Gastrocnemius medialis (tissue), 4 donors: ENCODE measurements around the gene ADAMTS2. TPM values are rescaled to one million over a fixed set of nuclear protein-coding genes. Genes with fewer than 3 reads are reported as not detected.

ENCODE experiments used
- ATAC-seq, 2 donors: fragments of 150-250 bp; one replicate each; pipeline ENCODE4 v1.9.1; 2016
- DNase-seq, 2 donors: peaks; one replicate each; pipeline ENCODE4 v3.0.0-alpha.2; 2019
- H3K27ac ChIP-seq, 4 donors: fragments of 200-600 bp; sonication (generic); 1 replicate in 1 of 4; 2 replicates in 3 of 4; pipeline ENCODE4 v1.5.1; 2016 to 2018; ENCODE audit warnings: mild to moderate bottlenecking in 2 of 4, moderate library complexity in 1 of 4
- H3K27me3 ChIP-seq, 3 donors: fragments of 200-600 bp; sonication (generic) in 2 of 3; 1 replicate in 1 of 3; 2 replicates in 2 of 3; pipeline versions ENCODE4 v1.5.1 to v1.6.0; 2016 to 2019; ENCODE audit warnings: mild to moderate bottlenecking in 1 of 3, moderate library complexity in 1 of 3
- H3K36me3 ChIP-seq, 2 donors: fragments of 200-600 bp; sonication (generic) in 1 of 2; one replicate each; pipeline ENCODE4 v1.5.1; 2017 to 2018
- H3K4me1 ChIP-seq, 2 donors: fragments of 200-600 bp; sonication (generic) in 1 of 2; one replicate each; pipeline ENCODE4 v1.5.1; 2016 to 2017; ENCODE audit warnings: mild to moderate bottlenecking in 2 of 2
- H3K4me3 ChIP-seq, 4 donors: fragments of 200-600 bp; sonication (generic) in 3 of 4; 1 replicate in 1 of 4; 2 replicates in 3 of 4; pipeline ENCODE4 v1.5.1; 2016 to 2019; ENCODE audit warnings: mild to moderate bottlenecking in 2 of 4
- H3K9me3 ChIP-seq, 3 donors: fragments of 200-600 bp; sonication (generic) in 2 of 3; 1 replicate in 1 of 3; 2 replicates in 2 of 3; pipeline ENCODE4 v1.5.1; 2016 to 2019
- POLR2A ChIP-seq, 2 donors: fragments of 450-650 bp; IDR thresholded peaks; one replicate each; pipeline ENCODE4 v1.6.1; 2017; ENCODE audit warnings: antibody characterized with exemption in 2 of 2, mild to moderate bottlenecking in 2 of 2, moderate library complexity in 2 of 2
- in situ Hi-C, 4 donors: fragments of 200-750 bp; cut with MboI; loops; one replicate each; pipeline versions ENCODE4 v1.15.0 to v1.8.0; 2017; ENCODE audit warnings: low sequenced_read_pairs in 4 of 4
- intact Hi-C: fragments of 100-400 bp; cut with DNase I; formaldehyde crosslinking; loops from one replicate; pipeline ENCODE4 v1.15.1; 2023; ENCODE audit warnings: low total_unique reads
- total RNA-seq, 4 donors: library from RNA; depleted of rRNA; stranded (reverse); fragments of >200 nt; gene quantifications; one replicate each; pipeline versions ENCODE4 v1.1.0 to v1.2.3, GENCODE V29; 2016
- TF ChIP-seq, protein P1 (sequence below), 5 experiments: fragments of 450-650 bp in 3 of 5; fragments of 200-600 bp in 2 of 5; sonication (generic) in 2 of 5; IDR thresholded peaks in 4 of 5; conservative IDR thresholded peaks in 1 of 5; 1 replicate in 4 of 5; 2 replicates in 1 of 5; pipeline ENCODE4 v1.5.1; 2016 to 2019; ENCODE audit warnings: antibody characterized with exemption in 5 of 5, mild to moderate bottlenecking in 3 of 5, moderate library complexity in 3 of 5

Gene ADAMTS2
- total RNA-seq, 4 donors from 2014 or later: 0.78 to 3.8 (median 2.0) TPM

DNA sequence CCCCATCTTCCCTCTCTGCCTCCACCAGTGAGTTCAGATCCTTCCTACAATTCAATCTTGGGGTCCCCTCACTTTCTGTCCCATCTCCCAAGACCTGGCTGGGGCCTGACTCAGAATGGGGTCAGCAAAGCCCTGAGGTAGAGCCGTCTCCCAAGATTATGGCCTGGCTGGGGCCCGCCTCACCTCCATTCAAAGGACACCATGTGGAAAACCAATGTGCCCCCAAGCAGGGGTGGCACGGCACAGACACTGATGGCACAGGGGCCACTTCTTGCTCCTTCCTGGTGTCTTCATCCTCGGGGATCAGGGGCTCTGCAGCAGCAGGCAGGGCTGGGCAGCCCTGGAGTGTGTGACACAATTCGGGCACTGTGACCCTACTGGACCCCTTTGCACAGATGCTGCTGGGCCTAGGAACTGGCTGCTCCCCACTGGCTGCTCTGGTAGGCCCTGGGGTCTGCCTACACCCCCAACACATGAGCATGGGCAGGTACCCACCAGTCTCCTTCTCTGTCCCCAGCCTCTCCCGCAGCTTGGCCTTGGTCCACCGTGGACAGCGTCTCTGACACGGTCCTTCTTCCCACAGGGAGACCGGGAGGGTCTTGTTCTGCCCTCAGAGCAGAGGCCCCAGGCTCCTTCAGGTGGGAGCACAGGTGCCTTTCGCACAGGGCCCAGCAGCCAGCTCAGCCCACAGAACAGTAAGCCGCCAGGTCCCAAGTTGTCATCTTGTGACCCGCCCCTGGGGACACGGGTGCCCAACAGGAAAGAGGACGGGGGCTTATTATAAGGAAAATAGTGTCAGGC, 89.5 kb downstream of the ADAMTS2 start:
- no peak for ATAC-seq

DNA sequence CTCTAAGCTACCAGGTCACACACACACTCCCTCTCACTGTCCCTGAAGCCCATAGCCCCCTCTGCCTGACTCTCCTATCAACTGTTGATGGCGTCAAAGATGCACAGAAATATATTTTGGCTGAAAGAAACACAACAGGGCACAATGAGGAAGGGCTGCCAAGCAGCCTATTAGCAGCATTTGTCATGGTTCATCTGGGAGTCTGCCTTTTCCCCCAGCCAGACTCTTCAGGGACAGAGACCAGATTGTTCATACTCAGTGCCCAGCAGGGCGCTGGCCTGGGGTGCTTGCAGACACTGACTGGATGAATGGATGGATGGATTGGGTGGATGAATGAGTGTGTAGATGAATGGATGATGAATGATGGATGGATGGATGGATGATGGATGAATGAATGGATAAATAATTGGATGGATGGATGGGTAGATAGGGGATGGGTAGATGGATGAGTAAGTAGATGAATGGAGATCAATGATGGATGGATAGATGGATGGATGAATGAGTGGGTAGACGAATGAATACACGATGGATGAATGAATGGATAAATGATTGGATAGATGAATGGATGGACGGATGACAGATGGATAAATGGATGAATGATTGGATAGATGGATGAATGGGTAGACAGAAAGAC, 90.5 kb downstream of the ADAMTS2 start:
- intact Hi-C loops: no loop called here
- ATAC-seq (no peak), DNase-seq (no peak)
- Histone ChIP-seq H3K4me1 (no peaks in the 10 kb centered on the region), H3K9me3 (no peaks in the 10 kb centered on the region), H3K4me3 (no peak overlapping the region), H3K27ac (no peak overlapping the region), H3K27me3 (no peaks in the 10 kb centered on the region), H3K36me3 (no peaks in the 10 kb centered on the region)
- TF ChIP-seq, protein P1, sequence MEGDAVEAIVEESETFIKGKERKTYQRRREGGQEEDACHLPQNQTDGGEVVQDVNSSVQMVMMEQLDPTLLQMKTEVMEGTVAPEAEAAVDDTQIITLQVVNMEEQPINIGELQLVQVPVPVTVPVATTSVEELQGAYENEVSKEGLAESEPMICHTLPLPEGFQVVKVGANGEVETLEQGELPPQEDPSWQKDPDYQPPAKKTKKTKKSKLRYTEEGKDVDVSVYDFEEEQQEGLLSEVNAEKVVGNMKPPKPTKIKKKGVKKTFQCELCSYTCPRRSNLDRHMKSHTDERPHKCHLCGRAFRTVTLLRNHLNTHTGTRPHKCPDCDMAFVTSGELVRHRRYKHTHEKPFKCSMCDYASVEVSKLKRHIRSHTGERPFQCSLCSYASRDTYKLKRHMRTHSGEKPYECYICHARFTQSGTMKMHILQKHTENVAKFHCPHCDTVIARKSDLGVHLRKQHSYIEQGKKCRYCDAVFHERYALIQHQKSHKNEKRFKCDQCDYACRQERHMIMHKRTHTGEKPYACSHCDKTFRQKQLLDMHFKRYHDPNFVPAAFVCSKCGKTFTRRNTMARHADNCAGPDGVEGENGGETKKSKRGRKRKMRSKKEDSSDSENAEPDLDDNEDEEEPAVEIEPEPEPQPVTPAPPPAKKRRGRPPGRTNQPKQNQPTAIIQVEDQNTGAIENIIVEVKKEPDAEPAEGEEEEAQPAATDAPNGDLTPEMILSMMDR (IDR thresholded peaks at IDR 0.05 in 4 of 5, conservative IDR thresholded peaks at IDR 0.05 in 1 of 5): no peak
- no peak for TF ChIP-seq POLR2A (IDR thresholded peaks at IDR 0.05)
- in situ Hi-C loops: no loop called here

More for the DNA sequence above, 89.5 kb downstream of the ADAMTS2 start:
- TF ChIP-seq POLR2A (IDR thresholded peaks at IDR 0.05): no peak
- TF ChIP-seq, protein P1 (IDR thresholded peaks at IDR 0.05 in 4 of 5, conservative IDR thresholded peaks at IDR 0.05 in 1 of 5): no peak
- no peaks in the 10 kb centered on the region for H3K36me3 ChIP-seq
- H3K4me1 ChIP-seq: no peaks in the 10 kb centered on the region
- no peaks in the 10 kb centered on the region for H3K9me3 ChIP-seq
- H3K4me3 ChIP-seq: no peak overlapping the region
- intact Hi-C loops (no loop called here), in situ Hi-C loops (no loop called here)
- H3K27ac ChIP-seq: no peak overlapping the region
- DNase-seq: peak in 1 of 2 donors; percentile 8
- no peaks in the 10 kb centered on the region for H3K27me3 ChIP-seq

DNA sequence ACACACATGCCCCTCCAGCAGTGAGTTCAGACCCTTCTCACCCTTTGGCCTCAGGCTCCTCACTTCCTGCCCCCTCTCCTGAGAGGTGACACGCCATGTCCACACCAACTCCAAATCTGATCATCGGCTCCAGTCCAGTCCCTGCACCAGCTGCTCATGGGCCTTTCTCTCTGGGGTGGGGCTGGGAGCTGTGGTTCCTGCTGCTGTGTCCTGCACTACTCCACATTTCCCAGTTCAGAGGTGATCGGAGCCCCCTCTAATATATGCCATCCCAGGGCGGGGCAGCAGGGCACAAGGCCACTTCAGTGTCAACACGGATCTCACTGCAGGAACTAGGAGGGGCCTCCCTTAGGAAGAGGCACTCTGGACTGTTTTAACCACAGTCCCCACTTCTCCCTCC, 91.5 kb downstream of the ADAMTS2 start:
- no peak overlapping the region for H3K4me3 ChIP-seq
- no peaks in the 10 kb centered on the region for H3K9me3 ChIP-seq
- no peaks in the 10 kb centered on the region for H3K4me1 ChIP-seq
- in situ Hi-C loops (no loop called here), intact Hi-C loops (no loop called here)
- peak in 1 of 2 donors; percentile 1 for DNase-seq
- no peak for TF ChIP-seq POLR2A (IDR thresholded peaks at IDR 0.05)
- TF ChIP-seq, protein P1 (IDR thresholded peaks at IDR 0.05 in 4 of 5, conservative IDR thresholded peaks at IDR 0.05 in 1 of 5): no peak
- H3K36me3 ChIP-seq: no peaks in the 10 kb centered on the region
- no peaks in the 10 kb centered on the region for H3K27me3 ChIP-seq
- H3K27ac ChIP-seq: no peak overlapping the region
- ATAC-seq: no peak

DNA sequence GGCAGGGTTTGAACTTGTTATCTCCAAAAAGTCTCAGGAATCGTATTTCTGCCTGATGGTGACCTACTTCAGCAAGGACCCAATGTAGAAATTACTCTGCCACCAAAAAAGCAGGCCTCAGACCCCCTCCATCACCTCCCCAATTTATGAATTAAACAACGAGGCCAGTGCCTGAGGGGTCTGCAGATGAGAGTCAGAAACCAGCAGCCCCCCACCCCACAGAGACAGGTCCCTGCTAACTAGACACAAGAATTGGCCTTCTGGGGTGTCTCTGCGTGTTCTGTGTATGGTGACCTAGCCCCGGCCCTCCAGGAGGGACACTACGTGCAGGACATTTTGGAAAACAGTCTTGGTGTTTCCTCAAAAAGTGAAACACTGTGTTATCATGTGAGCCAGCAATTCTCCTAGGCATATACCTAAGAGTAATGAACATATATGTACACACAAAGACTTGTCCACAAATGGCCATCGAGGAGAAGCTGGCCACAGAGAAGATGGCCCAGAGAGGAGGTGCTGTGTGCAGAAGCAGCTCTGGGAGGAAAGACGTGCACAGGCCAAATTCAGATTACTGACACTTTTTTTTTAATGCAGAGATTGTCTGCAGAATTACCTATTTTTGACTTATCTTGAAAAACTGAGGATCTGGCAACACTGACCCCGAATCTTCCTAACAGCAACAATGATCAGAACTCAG, 93.8 kb downstream of the ADAMTS2 start:
- no peaks in the 10 kb centered on the region for H3K36me3 ChIP-seq
- no peak overlapping the region for H3K27ac ChIP-seq
- no peak overlapping the region for H3K4me3 ChIP-seq
- H3K27me3 ChIP-seq: no peaks in the 10 kb centered on the region
- H3K4me1 ChIP-seq: no peaks in the 10 kb centered on the region
- in situ Hi-C loops (no loop called here), intact Hi-C loops (no loop called here)
- no peaks in the 10 kb centered on the region for H3K9me3 ChIP-seq
- peak in 1 of 2 donors; percentile 2 for DNase-seq
- no peak for ATAC-seq
- no peak for TF ChIP-seq POLR2A (IDR thresholded peaks at IDR 0.05)
- TF ChIP-seq, protein P1 (IDR thresholded peaks at IDR 0.05 in 4 of 5, conservative IDR thresholded peaks at IDR 0.05 in 1 of 5): no peak
